ENCODE measurements around the gene BRD3OS.

DNA sequence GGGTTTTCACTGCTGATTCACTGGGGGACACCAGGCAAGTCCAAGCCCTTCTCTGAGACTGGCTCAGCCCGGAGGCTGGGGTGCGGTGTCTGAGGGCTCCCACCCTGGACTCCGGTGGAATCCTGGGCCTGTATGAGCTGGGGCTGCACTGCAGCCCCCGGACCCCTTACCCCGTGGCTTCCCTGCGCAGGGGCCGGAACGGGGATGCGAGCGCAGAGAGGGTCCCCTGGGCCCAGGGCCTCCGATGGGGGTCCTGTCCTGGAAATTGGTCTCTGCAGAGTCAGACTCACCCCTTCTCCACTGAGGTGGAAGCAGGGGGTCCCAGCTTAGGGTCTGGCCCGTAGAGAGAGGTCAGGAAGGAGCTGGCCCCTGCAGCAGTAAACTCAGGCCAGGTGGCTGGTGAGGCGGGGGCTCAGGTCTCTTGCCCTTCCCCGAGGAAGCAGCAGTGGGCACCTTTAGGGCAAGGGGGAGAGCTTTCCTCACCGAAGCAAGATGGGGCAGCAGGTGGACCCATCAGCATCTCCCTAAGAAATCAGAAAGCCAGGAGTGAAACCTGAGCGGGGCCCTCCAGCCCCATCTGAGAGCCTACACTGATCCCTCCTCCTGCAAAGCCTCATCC lies 31.5 kb upstream of the BRD3OS start:
- TF ChIP-seq, protein P1, sequence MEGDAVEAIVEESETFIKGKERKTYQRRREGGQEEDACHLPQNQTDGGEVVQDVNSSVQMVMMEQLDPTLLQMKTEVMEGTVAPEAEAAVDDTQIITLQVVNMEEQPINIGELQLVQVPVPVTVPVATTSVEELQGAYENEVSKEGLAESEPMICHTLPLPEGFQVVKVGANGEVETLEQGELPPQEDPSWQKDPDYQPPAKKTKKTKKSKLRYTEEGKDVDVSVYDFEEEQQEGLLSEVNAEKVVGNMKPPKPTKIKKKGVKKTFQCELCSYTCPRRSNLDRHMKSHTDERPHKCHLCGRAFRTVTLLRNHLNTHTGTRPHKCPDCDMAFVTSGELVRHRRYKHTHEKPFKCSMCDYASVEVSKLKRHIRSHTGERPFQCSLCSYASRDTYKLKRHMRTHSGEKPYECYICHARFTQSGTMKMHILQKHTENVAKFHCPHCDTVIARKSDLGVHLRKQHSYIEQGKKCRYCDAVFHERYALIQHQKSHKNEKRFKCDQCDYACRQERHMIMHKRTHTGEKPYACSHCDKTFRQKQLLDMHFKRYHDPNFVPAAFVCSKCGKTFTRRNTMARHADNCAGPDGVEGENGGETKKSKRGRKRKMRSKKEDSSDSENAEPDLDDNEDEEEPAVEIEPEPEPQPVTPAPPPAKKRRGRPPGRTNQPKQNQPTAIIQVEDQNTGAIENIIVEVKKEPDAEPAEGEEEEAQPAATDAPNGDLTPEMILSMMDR (conservative IDR thresholded peaks at IDR 0.05; ENCODE audit: low read depth in 2 of 2), result no peak
- TF ChIP-seq EZH2phosphoT487 (IDR thresholded peaks at IDR 0.05; ENCODE audit: unreplicated experiment) (no peak), POLR2AphosphoS5 (IDR thresholded peaks at IDR 0.05; ENCODE audit: low read depth) (no peak), NANOG (IDR thresholded peaks at IDR 0.05; ENCODE audit: borderline replicate concordance) (no peak), EZH2 (IDR thresholded peaks at IDR 0.05; ENCODE audit: low read depth, unreplicated experiment) (no peak), JUNB (IDR thresholded peaks at IDR 0.05; ENCODE audit: unreplicated experiment) (no peak), ZNF331 (CRISPR knock-in tag; IDR thresholded peaks at IDR 0.05; ENCODE audit: low read depth) (no peak), ZNF114 (CRISPR knock-in tag; IDR thresholded peaks at IDR 0.05) (no peak), CREB1 (CRISPR knock-in tag; IDR thresholded peaks at IDR 0.05; ENCODE audit: low read depth) (no peak), STAT1 (IDR thresholded peaks at IDR 0.05; ENCODE audit: unreplicated experiment) (no peak)
- TF ChIP-seq, protein P2, sequence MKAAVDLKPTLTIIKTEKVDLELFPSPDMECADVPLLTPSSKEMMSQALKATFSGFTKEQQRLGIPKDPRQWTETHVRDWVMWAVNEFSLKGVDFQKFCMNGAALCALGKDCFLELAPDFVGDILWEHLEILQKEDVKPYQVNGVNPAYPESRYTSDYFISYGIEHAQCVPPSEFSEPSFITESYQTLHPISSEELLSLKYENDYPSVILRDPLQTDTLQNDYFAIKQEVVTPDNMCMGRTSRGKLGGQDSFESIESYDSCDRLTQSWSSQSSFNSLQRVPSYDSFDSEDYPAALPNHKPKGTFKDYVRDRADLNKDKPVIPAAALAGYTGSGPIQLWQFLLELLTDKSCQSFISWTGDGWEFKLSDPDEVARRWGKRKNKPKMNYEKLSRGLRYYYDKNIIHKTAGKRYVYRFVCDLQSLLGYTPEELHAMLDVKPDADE (IDR thresholded peaks at IDR 0.05), result no peak
- TF ChIP-seq, protein P3, sequence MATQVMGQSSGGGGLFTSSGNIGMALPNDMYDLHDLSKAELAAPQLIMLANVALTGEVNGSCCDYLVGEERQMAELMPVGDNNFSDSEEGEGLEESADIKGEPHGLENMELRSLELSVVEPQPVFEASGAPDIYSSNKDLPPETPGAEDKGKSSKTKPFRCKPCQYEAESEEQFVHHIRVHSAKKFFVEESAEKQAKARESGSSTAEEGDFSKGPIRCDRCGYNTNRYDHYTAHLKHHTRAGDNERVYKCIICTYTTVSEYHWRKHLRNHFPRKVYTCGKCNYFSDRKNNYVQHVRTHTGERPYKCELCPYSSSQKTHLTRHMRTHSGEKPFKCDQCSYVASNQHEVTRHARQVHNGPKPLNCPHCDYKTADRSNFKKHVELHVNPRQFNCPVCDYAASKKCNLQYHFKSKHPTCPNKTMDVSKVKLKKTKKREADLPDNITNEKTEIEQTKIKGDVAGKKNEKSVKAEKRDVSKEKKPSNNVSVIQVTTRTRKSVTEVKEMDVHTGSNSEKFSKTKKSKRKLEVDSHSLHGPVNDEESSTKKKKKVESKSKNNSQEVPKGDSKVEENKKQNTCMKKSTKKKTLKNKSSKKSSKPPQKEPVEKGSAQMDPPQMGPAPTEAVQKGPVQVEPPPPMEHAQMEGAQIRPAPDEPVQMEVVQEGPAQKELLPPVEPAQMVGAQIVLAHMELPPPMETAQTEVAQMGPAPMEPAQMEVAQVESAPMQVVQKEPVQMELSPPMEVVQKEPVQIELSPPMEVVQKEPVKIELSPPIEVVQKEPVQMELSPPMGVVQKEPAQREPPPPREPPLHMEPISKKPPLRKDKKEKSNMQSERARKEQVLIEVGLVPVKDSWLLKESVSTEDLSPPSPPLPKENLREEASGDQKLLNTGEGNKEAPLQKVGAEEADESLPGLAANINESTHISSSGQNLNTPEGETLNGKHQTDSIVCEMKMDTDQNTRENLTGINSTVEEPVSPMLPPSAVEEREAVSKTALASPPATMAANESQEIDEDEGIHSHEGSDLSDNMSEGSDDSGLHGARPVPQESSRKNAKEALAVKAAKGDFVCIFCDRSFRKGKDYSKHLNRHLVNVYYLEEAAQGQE (IDR thresholded peaks at IDR 0.05; ENCODE audit: unreplicated experiment), result no peak
- TF ChIP-seq, protein P4, sequence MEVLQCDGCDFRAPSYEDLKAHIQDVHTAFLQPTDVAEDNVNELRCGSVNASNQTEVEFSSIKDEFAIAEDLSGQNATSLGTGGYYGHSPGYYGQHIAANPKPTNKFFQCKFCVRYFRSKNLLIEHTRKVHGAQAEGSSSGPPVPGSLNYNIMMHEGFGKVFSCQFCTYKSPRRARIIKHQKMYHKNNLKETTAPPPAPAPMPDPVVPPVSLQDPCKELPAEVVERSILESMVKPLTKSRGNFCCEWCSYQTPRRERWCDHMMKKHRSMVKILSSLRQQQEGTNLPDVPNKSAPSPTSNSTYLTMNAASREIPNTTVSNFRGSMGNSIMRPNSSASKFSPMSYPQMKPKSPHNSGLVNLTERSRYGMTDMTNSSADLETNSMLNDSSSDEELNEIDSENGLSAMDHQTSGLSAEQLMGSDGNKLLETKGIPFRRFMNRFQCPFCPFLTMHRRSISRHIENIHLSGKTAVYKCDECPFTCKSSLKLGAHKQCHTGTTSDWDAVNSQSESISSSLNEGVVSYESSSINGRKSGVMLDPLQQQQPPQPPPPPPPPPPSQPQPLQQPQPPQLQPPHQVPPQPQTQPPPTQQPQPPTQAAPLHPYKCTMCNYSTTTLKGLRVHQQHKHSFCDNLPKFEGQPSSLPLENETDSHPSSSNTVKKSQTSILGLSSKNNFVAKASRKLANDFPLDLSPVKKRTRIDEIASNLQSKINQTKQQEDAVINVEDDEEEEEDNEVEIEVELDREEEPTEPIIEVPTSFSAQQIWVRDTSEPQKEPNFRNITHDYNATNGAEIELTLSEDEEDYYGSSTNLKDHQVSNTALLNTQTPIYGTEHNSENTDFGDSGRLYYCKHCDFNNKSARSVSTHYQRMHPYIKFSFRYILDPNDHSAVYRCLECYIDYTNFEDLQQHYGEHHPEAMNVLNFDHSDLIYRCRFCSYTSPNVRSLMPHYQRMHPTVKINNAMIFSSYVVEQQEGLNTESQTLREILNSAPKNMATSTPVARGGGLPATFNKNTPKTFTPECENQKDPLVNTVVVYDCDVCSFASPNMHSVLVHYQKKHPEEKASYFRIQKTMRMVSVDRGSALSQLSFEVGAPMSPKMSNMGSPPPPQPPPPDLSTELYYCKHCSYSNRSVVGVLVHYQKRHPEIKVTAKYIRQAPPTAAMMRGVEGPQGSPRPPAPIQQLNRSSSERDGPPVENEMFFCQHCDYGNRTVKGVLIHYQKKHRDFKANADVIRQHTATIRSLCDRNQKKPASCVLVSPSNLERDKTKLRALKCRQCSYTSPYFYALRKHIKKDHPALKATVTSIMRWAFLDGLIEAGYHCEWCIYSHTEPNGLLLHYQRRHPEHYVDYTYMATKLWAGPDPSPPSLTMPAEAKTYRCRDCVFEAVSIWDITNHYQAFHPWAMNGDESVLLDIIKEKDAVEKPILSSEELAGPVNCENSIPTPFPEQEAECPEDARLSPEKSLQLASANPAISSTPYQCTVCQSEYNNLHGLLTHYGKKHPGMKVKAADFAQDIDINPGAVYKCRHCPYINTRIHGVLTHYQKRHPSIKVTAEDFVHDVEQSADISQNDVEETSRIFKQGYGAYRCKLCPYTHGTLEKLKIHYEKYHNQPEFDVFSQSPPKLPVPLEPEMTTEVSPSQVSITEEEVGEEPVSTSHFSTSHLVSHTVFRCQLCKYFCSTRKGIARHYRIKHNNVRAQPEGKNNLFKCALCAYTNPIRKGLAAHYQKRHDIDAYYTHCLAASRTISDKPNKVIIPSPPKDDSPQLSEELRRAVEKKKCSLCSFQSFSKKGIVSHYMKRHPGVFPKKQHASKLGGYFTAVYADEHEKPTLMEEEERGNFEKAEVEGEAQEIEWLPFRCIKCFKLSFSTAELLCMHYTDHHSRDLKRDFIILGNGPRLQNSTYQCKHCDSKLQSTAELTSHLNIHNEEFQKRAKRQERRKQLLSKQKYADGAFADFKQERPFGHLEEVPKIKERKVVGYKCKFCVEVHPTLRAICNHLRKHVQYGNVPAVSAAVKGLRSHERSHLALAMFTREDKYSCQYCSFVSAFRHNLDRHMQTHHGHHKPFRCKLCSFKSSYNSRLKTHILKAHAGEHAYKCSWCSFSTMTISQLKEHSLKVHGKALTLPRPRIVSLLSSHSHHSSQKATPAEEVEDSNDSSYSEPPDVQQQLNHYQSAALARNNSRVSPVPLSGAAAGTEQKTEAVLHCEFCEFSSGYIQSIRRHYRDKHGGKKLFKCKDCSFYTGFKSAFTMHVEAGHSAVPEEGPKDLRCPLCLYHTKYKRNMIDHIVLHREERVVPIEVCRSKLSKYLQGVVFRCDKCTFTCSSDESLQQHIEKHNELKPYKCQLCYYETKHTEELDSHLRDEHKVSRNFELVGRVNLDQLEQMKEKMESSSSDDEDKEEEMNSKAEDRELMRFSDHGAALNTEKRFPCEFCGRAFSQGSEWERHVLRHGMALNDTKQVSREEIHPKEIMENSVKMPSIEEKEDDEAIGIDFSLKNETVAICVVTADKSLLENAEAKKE (CRISPR knock-in tag; IDR thresholded peaks at IDR 0.05), result no peak
